Ureter (tissue), 1 donor: Measurements from ENCODE around the gene BCAS3. TPM values are rescaled to one million over a fixed set of nuclear protein-coding genes. Genes with fewer than 3 reads are reported as not detected.

Source experiments
- DNase-seq: peaks from one replicate; pipeline ENCODE4 v3.0.0-alpha.2; 2020; ENCODE audit warnings: low spot score
- total RNA-seq: library from RNA; stranded (reverse); gene quantifications from one replicate; pipeline ENCODE4 v1.2.4, GENCODE V29; 2023
- donor health status: DM: yes; HTN: yes; CAD: no.

Gene BCAS3
- total RNA-seq, 1 donor from 2014 or later, result 57.9 TPM

- no peak for DNase-seq
These were observed 386.7 kb downstream of the BCAS3 start for GRCh38 chr17:61064087-61064951.

- no peak for DNase-seq
These were observed 387.7 kb downstream of the BCAS3 start for GRCh38 chr17:61065263-61065773.

GRCh38 chr17:61066062-61066461 lies 388.4 kb downstream of the BCAS3 start:
- no peak for DNase-seq

GRCh38 chr17:61070649-61071048 lies 393.0 kb downstream of the BCAS3 start:
- no peak for DNase-seq

GRCh38 chr17:61072648-61073047 lies 395.0 kb downstream of the BCAS3 start:
- DNase-seq, result no peak

- no peak for DNase-seq
These were observed 395.5 kb downstream of the BCAS3 start for GRCh38 chr17:61073131-61073530.

- DNase-seq, result no peak
These were observed 396.3 kb downstream of the BCAS3 start for GRCh38 chr17:61073799-61074513.

GRCh38 chr17:61075988-61076387 lies 398.3 kb downstream of the BCAS3 start:
- no peak for DNase-seq

- DNase-seq, result no peak
These were observed 399.0 kb downstream of the BCAS3 start for GRCh38 chr17:61076621-61077031.

- DNase-seq, result no peak
These were observed 404.3 kb downstream of the BCAS3 start for GRCh38 chr17:61081959-61082358.

- DNase-seq, result no peak
These were observed 406.6 kb downstream of the BCAS3 start for GRCh38 chr17:61084260-61084659.

- no peak for DNase-seq
These were observed 409.4 kb downstream of the BCAS3 start for GRCh38 chr17:61087024-61087423.

- no peak for DNase-seq
These were observed 410.9 kb downstream of the BCAS3 start for GRCh38 chr17:61088556-61088955.

GRCh38 chr17:61091096-61091495 lies 413.4 kb downstream of the BCAS3 start:
- no peak for DNase-seq

- DNase-seq, result no peak
These were observed 420.1 kb downstream of the BCAS3 start for GRCh38 chr17:61097781-61098180.

GRCh38 chr17:61106354-61106753 lies 428.7 kb downstream of the BCAS3 start:
- DNase-seq, result no peak

- DNase-seq, result no peak
These were observed 438.9 kb downstream of the BCAS3 start for GRCh38 chr17:61116577-61116976.

- no peak for DNase-seq
These were observed 440.3 kb downstream of the BCAS3 start for GRCh38 chr17:61117983-61118382.

- DNase-seq, result no peak
These were observed 441.2 kb downstream of the BCAS3 start for GRCh38 chr17:61118871-61119270.

- no peak for DNase-seq
These were observed 444.8 kb downstream of the BCAS3 start for GRCh38 chr17:61122326-61122913.

- DNase-seq, result no peak
These were observed 446.9 kb downstream of the BCAS3 start for GRCh38 chr17:61124562-61124961.

GRCh38 chr17:61126473-61127249 lies 449.0 kb downstream of the BCAS3 start:
- no peak for DNase-seq
